RPMI8226 (cell line): ENCODE measurements around the gene HMGN4.
"Not testable (repeated sequence)": the region's sequence is repeated elsewhere in the genome, so short reads cannot be mapped to it uniquely, and the experiment has no call there.

Experiments used
- DNase-seq: peaks from one replicate; pipeline ENCODE4 v3.0.0-alpha.2; 2015

Gene HMGN4

GRCh38 chr6:26537846-26538571 lies at the start of gene HMGN4:
Gene HMGN4 (plus strand): TSS chr6:26538366. CDS start chr6:26545207, 6,841 bp downstream.
- peak; percentile 91 for DNase-seq

GRCh38 chr6:26489996-26490964 lies 47.9 kb upstream of the HMGN4 start:
- no peak for DNase-seq

DNA sequence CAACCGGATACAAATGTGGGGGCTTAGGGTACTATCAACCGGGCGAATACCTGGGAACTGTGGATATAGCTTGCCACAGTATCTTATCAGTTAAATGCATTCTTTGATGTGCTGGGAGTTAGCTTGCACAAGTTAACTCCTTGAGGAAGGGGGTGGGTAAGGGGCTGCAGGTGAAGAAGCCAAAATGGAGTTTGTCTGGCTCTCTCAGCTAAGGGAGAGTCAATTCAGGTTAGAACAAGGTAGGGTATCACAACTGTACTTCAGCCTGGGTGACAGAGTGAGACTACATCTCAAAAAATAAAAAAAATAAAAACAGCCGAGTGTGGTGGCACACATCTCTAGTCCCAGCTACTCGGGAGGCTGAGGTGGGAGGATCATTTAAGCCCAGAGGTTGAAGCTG lies 46.6 kb upstream of the HMGN4 start:
- DNase-seq = no peak

DNA sequence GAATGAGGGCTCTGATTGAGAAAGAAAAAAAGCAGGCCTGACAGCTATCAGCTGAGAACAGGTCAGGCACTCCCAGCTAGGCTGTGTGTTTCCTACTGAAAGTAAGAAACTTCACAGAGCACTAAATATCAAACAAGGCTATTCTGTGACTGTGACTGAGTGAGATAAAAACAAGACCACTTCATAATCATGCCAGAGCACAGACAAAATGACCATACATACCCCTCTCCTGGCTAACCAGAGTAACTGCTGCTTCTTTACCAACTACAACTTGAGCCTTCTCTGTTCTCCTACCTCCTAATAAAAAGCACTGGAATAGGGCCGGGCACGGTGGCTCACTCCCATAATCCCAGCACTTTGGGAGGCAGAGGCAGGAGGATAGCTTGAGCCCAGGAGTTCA lies 44.9 kb upstream of the HMGN4 start:
- DNase-seq = no peak

GRCh38 chr6:26494117-26494516 lies 44.0 kb upstream of the HMGN4 start:
- no peak for DNase-seq

GRCh38 chr6:26495281-26495680 lies 42.9 kb upstream of the HMGN4 start:
- no peak for DNase-seq

DNA sequence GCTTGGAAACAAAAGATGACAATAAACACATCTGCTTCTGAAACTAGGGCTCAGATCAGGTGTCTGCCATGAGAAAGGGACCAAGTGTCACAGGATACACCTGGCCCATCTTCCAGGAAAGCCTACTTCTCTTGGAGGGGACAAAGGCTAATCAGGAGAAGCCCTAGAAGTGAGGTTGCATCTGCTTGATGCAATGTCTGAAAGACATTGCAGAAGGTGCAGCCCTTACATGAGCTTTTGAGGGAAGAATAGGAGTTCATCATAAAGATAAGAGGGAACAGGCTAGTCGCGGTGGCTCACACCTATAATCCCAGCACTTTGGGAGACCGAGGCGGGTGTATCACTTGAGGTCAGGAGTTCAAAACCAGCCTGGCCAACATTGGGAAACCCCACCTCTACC lies 40.6 kb upstream of the HMGN4 start:
- no peak for DNase-seq

DNA sequence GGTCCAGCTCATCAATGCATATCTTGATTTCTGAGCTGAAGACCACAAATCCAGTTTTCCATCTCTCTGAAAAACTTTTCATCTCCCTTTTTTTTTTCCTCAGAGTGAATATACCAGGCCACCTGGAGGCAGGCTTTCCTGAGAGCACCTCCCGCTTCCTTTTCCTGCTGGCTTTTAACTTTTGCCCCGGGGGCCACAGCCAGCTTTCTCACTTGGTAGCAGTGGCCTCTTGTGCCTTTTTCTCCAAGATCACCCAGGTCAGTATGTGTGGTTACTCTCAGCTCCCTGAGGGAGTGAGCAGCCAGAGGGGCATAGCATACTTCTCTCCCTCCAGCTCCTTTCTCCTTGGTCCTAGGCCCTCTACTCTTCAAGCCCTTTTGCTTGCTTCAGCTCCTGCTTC lies 38.1 kb upstream of the HMGN4 start, which contains the start of gene BTN1A1:
TSS of gene BTN1A1 (plus strand) at position 202 of the 400 bp plus-strand sequence. CDS start 984 bp downstream, outside the sequence.
- DNase-seq = no peak

DNA sequence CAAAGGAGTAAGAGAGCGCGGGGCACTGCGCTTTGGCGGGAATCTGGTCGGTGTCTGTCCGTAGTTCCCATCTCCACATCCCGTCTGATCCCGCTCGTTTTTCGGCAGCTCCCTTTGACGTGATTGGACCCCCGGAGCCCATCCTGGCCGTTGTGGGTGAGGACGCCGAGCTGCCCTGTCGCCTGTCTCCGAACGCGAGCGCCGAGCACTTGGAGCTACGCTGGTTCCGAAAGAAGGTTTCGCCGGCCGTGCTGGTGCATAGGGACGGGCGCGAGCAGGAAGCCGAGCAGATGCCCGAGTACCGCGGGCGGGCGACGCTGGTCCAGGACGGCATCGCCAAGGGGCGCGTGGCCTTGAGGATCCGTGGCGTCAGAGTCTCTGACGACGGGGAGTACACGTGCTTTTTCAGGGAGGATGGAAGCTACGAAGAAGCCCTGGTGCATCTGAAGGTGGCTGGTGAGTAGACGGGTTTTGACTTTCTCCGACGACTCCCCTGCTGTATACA lies 36.6 kb upstream of the HMGN4 start:
- peak; percentile 30 for DNase-seq

- DNase-seq = no peak
Measured at GRCh38 chr6:26502165-26502564, 36.0 kb upstream of the HMGN4 start.

- no peak for DNase-seq
Measured at GRCh38 chr6:26502626-26503025, 35.5 kb upstream of the HMGN4 start.

GRCh38 chr6:26507658-26508057 lies 30.5 kb upstream of the HMGN4 start:
- no peak for DNase-seq

- not testable (repeated sequence) for DNase-seq
Measured at GRCh38 chr6:26511033-26511432, 27.1 kb upstream of the HMGN4 start.

GRCh38 chr6:26514984-26515383 lies 23.2 kb upstream of the HMGN4 start:
- DNase-seq = no peak

DNA sequence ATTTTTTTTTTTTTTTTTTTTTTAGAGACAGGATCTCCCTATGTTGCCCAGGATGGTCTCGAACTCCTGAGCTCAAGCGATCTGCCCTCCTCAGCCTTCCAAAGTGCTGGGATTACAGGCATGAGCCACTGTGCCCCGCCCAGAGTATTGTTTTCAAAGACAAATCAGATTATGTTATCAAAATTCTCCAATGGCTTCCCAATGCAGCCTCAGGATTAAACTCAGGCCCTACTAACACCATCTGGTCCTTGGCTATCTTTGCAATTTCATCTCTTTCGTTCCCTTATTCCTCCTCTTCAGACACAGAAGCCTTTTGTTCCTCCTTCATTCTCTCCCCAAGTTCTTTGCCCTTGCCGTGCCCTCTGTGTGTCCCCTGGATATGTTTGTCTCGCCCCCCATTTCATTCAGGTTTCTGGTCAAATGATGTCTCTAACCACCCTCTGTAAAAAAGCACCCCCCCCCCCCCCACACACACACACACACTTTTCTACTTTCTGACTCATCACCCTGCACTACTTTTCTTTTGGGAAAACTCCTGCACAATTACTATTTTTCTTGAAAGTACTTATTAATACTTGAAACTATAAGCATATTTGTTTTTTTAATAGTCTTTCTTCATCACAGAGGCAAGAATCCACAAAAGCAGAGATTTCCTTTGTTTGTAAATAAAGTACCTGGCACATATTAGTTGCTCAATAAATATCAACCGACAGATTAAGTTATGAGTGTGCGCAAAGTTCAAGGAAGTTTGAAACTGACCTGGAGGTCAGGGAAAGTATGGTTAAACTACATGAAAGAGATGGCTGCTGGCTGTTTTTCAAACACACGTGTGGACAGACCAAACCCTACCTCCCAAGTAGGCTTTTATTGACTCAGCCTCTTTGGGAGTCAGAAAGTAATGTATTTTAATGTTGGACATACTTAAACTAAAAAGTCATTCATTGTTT lies 21.4 kb upstream of the HMGN4 start:
- no peak for DNase-seq

DNA sequence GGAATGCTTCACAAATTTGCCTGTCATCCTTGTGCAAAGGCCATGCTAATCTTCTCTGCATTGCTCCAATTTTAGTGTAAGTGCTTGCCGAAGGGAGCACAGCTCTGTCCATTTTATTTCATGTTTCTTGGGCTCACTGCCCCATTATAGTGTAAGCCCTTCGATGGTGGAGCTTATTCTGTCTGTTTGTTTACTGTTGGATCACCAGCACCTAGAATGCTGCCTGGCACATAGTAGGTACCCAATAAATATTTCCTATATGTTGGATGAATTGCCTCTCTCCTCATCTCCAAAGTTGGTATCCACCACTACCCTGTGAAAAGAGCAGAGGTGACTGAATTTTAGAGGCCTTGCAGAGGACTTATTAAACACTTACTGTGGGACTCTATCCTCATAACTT lies 18.8 kb upstream of the HMGN4 start:
- DNase-seq = no peak

DNA sequence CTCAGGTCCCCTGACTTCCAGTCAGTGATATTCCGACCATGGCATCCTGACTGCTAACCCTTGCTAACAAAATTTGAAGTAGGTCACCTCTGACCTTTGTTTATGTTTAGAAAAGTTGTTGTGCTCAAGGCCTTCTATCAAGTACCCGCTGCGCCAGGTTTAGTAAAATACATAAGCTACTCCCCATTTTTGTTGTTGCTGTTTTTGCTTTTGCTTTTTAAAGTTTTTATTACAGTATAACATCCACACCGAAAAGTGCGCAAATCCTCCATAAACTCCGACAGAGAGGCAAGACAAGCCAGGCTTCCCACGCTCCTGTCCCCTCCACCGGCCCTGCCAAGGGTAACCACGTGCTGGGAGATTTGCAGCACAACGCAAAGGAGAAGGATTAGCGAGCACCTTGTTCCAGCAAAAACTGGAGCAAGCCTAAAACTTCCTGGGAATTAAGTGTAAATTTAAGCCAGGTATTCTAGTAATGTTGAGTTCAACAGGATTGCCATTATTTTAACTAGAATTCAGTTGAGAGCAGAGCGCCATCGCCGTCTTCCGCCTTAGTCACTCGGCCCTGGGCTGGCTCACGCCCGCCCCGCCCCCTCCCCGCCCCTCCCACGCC lies 17.8 kb upstream of the HMGN4 start:
- DNase-seq = no peak

- DNase-seq = peak; percentile 94
Measured at GRCh38 chr6:26520850-26521599, 17.1 kb upstream of the HMGN4 start.

DNA sequence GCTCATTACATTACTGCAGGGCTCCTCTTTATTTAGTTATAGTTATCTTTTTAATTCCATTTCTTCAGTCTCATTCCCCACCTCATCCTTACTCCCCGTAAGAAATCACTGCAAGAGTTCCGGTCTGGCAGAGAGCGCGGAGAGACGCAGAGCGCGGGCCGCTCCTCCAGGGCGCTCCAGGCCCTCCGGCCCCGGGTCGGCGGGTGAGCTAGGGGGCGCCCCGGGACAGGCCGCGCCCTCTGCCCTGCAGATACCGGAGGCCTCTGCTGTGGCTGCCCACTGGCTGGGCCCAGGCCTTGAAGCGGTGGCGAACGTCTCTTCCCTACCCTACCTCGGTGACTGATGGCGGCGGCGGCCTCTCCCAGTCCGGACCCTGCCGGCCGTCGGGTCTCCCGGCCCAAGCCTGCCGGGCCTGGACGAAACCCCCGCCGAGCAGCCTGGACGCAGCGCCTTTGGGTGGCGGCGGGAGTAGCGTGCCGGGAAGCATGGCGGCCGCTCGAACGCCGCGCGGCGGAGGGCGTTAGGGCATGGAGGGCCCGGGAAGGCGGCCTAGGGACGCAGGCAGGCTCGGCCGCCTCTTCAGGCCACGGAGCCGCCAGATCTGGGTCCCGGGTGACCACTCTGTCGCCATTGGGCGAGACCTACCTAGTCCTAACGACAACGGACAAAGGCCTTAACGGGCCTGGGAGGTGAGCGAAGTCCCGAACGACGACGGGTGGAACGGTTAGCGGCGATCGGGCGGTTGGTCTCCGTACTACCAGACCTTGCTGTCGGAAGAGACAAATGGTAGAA lies 16.4 kb upstream of the HMGN4 start:
- DNase-seq = peak; percentile 93

GRCh38 chr6:26522486-26523228 lies 15.5 kb upstream of the HMGN4 start:
- not testable (repeated sequence) for DNase-seq
